ENCODE data around the gene SPPL2A.

The SPPL2A gene

DNA sequence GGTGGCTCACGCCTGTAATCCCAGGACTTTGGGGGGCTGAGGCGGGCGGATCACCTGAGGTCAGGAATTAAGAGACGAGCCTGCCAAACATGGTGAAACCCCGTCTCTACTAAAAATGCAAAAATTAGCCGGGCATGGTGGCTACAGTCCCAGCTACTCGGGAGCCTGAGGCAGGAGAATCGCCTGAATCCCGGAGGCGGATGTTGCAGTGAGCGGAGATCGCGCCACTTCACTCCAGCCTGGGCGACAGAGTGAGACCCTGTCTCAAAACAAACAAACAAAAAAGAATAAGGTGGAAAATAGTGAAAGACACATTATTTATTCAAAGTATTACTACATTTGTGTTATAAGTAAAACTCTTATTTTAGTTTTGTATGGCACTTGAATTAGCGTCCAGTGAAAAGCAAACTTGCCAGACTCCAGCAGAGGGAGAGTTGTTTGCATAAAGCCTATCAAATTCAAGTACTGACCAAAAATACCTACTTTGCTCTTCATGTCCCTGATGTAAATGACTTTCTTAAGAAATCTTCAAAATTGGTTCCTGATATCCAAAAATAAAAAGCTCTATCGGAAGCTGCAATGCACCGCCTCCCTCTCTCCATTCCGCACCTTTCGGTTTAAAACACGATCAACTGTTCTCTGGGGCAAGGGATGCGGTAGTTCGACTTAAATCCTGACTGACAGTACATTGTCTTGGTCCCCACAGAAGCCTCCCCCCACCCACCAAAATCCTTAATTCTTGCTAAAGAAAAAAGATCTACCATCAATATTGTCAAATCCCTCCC, 80.1 kb downstream of the SPPL2A start:
- DNase-seq, result no peak

DNA sequence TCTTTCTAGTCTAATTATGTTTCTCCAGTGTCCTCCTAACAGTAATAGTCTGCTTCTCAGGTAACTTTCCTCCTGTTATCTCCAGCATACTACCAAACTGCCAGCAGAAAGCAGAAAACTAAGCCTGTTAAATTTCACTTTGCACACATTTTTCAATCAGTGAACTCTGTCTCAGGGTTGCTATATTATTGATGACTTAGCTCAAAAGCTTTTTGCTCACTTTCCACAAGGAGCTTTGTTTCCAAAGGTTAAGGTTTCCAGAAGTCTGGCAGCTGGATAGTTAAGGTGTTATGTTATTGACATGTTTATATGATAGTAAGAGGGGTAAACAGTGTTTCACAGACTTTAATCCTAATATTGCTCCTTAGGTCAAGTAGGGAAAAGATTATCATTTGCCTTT, 84.0 kb downstream of the SPPL2A start:
- no peak for DNase-seq

DNA sequence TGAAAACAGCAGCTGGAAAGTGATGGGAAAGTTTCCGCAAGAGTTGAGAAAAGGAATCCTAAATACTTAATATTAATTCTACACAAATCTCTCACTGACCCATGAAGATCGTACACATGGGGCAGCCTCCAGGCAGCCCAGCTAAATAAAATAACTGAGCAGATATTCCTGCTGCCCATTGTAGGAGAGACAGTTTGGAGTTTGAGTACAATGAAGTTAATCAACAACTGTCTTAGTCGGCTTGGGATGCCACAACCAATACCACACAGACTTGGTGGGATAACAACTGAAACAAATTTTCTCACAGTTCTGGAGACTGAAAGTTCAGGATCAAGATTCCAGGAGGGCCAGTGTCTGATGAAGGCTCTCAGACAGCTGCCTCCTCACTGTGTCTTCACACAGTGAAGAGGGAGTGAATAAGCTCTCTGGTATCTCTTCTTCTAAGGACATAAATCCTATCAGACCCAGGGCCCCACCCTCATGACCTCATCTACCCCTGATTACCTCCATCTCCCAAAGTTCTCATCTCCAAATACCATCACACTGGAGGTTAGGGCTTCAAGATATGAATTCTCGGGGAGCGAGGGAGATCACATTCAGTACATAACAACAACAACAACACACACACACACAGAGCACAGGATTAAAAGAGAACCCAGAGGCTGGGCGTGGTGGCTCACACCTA, 88.6 kb downstream of the SPPL2A start:
- DNase-seq, result no peak

DNA sequence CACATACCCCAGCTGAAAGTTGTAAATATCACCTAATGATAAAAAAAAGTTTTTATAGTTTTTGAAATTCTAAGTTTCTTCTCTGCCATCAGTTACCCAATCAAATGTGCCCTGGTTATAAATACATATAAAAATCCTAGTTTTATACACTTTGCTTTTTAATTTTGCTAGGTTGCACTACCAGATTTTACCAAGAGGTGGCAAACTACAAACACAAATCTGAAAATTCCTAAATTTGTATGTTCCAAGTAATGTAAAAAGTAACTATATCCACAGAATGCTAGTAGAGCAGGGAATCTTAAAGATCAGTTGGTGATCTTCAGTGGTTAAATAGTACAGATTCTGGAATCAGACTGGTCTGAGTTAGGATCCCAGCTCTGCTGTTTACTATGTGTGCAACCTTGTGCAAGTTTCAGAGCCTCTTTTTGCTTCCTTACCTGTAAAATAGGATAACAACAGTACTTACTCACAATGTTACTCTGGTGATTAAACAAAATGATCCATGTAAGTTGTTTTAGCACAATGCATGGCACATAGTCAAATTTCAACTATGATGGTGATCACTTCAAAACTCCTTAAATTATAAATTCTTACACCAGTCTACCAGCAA, 89.9 kb downstream of the SPPL2A start:
- peak; percentile 58 for DNase-seq

DNA sequence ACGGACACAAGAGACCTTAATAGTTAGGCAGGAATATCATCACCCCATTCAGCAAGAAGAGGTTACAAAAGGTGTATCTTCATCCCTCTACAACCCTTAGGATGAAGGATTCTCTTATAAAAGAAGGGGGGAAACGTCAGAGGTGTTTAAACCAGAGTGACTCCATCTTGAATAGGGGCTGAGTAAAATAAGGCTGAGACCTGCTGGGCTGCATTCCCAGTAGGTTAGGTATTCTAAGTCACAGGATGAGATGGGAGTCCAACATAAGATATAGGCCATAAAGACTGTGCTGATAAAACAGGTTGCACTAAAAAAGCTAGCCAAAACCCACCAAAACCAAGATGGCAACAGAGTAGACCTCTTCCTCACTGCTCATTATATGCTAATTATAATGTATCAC, 95.4 kb downstream of the SPPL2A start:
- DNase-seq, result no peak

DNA sequence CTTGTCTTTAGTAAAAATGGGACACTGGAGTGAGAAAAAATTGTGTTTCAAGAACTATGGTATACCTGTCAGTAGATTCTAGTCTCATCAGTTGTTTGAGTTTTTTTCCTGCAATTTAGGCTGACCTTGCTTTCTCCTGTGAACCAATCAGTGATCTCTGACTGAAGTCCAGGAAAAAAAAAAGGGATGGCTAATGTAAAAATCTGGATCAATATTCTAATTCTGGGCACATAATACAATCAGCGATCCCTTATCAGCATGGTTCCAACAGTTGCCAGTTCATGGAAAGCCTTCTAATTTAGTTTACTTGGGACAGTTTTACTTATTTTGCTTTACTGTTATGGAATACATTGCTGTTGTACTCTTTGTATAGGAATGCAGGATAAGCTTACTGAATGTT, 95.9 kb downstream of the SPPL2A start:
- no peak for DNase-seq

DNA sequence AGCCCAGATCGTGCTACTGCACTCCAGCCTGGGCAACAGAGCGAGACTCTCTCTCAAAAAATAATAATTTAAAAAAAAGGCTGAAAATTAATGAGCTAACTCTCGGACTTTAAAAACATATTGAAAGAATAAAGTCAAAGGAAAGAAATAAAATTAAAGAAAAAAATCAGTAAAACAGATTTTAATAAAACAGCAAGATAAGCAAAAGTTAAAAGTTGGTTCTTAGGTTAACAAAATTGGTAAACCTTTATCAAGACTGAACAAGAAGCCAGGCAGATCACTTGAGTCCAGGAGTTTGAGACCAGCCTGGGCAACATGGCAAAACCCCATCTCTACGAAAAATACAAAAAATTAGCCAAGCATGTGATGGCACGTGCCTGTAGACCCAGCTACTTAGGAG, 99.6 kb downstream of the SPPL2A start:
- no peak for DNase-seq

DNA sequence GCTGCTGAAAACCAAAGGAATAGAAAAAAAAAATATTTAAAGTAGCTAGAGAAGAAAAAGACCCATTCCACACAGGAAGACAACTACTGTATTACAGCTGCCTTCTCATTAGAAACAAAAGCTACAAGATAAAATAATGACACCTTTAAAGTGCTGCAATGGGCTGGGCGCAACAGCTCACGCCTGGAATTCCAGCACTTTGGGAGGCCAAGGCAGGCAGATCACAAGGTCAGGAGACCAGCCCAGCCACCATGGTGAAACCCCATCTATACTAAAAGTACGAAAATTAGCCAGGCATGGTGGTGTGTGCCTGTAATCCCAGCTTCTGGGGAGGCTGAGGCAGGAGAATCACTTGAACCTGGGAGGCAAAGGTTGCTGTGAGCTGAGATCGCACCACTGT, 110.0 kb downstream of the SPPL2A start:
- DNase-seq, result no peak

DNA sequence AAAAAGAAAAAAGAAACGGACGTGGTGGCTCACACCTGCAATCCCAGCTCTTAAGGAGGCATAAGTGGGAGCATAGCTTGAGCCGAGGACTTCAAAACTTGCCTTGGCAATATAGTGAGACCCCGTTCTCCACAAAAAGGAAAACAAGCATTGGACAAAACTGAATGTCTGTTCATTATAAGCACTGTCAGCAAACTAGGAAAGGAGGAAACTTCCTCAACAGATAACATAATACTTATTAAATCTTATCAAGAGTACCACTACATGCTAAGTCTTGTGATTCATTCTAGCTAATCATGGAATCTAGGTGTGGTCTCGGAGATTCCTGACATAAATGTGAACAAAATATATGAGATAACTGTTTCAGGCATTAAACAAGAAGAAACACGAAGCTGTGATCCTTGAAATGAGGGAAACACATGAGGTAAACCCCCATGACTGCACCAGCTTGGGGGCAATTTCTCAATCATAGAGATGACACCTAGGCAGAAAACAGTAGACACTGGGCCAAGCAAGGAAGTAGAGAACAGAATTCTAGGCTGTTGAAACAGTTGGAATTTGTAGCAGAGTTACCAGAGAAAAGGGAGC, 112.3 kb downstream of the SPPL2A start:
- DNase-seq, result no peak

DNA sequence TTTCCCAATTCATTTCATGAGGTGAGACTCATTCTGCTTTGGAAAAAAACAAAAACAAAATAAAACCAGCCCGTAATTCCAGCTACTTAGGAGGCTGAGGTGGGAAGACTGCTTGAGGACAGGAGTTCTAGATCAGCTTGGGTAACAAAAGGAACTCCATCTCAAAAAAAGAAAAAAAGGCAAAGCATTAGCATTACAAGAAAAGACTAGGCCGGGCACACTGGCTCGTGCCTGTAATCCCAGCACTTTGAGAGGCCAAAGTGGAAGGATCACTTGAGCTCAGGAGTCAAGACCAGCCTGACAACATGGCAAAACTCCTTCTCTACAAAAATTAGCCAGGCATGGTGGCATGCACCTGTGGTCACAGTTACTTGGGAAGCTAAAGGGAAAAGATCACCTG, 112.8 kb downstream of the SPPL2A start:
- no peak for DNase-seq

Measured in CD4-positive, alpha-beta T cell treated with Interleukin-10 for 1 hour (primary cell).